SK-N-MC (cell line): ENCODE measurements around the gene FXYD1.

Experiments
- DNase-seq: peaks from one replicate; pipeline ENCODE4 v3.0.0-alpha.2; 2011; ENCODE audit warnings: low read depth, low spot score
- H3K27ac ChIP-seq: fragments of 200-600 bp; sonication (generic); 2 replicates; pipeline ENCODE4 v1.5.1; 2016; ENCODE audit warnings: mixed run types
- H3K36me3 ChIP-seq: fragments of 200-600 bp; sonication (generic); 2 replicates; pipeline ENCODE4 v1.6.1; 2017; ENCODE audit warnings: antibody characterized with exemption, low read length, mixed read lengths; ENCODE audit not compliant: insufficient read depth
- H3K4me3 ChIP-seq: fragments of 200-600 bp; sonication (generic); 2 replicates; pipeline ENCODE4 v1.5.1; 2016
- H3K9ac ChIP-seq: fragments of 200-600 bp; sonication (generic); 2 replicates; pipeline ENCODE4 v1.8.0; 2017; ENCODE audit warnings: mixed run types, mixed read lengths; ENCODE audit not compliant: insufficient read length
- H3K9me3 ChIP-seq: fragments of 200-600 bp; sonication (generic); 2 replicates; pipeline ENCODE4 v1.6.1; 2017; ENCODE audit warnings: low read depth, mild to moderate bottlenecking, antibody characterized with exemption, low read length, moderate library complexity, mixed read lengths
- EZH2 ChIP-seq: fragments of 200-600 bp; sonication (generic); IDR thresholded peaks from one replicate; pipeline ENCODE4 v1.6.1; 2017; ENCODE audit warnings: antibody characterized with exemption
- FOXP2 ChIP-seq: optimal IDR thresholded peaks from 2 replicates; pipeline ENCODE3; 2011; ENCODE audit warnings: mild to moderate bottlenecking, moderate library complexity; ENCODE audit not compliant: insufficient read depth; ENCODE audit errors: extremely low read length, control extremely low read depth
- POLR2AphosphoS5 ChIP-seq: IDR thresholded peaks from 2 replicates; pipeline ENCODE4 v1.6.1; 2012; ENCODE audit warnings: mild to moderate bottlenecking, low read depth, low read length, borderline replicate concordance

Gene FXYD1

DNA sequence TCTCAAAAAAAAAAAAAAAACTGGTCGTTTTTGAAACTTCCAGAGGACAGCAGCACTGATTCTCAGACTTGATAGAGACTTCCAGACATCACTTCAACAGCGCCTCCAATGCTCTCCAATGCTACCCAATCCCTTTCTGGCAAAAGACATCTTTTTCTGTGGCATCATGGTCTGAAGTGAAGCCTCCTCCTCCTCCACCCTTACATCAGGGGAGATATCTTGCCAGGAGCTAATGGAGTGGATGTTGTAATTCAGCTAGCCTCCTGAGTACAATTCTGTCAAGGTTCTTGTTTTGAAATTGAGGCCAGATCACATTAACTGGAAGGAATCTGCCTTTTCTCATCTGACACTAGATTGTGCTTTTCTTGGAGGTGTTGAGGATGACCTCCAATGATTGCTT lies 40.1 kb downstream of the FXYD1 start:
- DNase-seq: no peak
- no peak for TF ChIP-seq EZH2
- no peak for TF ChIP-seq POLR2AphosphoS5
- TF ChIP-seq FOXP2: no peak
- Histone ChIP-seq H3K9me3 (no peaks in the 10 kb centered on the region), H3K36me3 (no peaks in the 10 kb centered on the region), H3K4me3 (no peak overlapping the region), H3K9ac (no peak overlapping the region), H3K27ac (no peak overlapping the region)

GRCh38 chr19:35179830-35180229 lies 41.2 kb downstream of the FXYD1 start:
- no peak for TF ChIP-seq EZH2

GRCh38 chr19:35181387-35181786 lies 42.8 kb downstream of the FXYD1 start:
- DNase-seq: no peak
- H3K4me3 ChIP-seq: no peak overlapping the region
- no peak overlapping the region for H3K9ac ChIP-seq
- no peaks in the 10 kb centered on the region for H3K36me3 ChIP-seq
- TF ChIP-seq EZH2: no peak
- TF ChIP-seq POLR2AphosphoS5: no peak
- no peak for TF ChIP-seq FOXP2
- no peak overlapping the region for H3K27ac ChIP-seq
- no peaks in the 10 kb centered on the region for H3K9me3 ChIP-seq

More at GRCh38 chr19:35179830-35180229, 41.2 kb downstream of the FXYD1 start:
- Histone ChIP-seq H3K36me3 (no peaks in the 10 kb centered on the region), H3K4me3 (no peak overlapping the region), H3K9ac (no peak overlapping the region), H3K27ac (no peak overlapping the region), H3K9me3 (no peaks in the 10 kb centered on the region)
- no peak for DNase-seq

DNA sequence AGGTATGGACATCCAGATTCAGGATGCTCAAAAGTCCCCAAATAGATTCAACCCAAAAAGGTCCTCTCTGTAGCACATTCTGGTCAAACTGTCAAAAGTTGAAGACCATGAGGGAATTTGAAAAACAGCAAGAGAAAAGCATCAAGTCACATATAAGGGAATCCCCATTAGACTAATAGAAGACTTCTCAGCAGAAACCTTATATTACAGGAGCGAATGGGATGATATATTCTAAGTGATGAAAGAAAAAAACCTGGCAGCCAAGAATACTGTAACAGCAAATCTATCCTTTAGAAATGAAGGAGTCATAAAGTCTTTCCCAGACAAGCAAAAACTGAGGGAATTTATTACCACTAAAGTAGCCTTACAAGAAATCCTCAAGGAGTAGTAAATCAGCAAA lies 45.6 kb downstream of the FXYD1 start:
- Histone ChIP-seq H3K4me3 (no peak overlapping the region), H3K9ac (no peak overlapping the region), H3K36me3 (no peaks in the 10 kb centered on the region), H3K27ac (no peak overlapping the region), H3K9me3 (no peaks in the 10 kb centered on the region)
- DNase-seq: no peak
- TF ChIP-seq POLR2AphosphoS5 (no peak), FOXP2 (no peak), EZH2 (no peak)

- TF ChIP-seq FOXP2 (no peak), EZH2 (no peak)
- DNase-seq: no peak
- no peaks in the 10 kb centered on the region for H3K36me3 ChIP-seq
- no peak overlapping the region for H3K27ac ChIP-seq
- no peak overlapping the region for H3K9ac ChIP-seq
- H3K4me3 ChIP-seq: no peak overlapping the region
- no peaks in the 10 kb centered on the region for H3K9me3 ChIP-seq
These were observed 46.3 kb downstream of the FXYD1 start for GRCh38 chr19:35184884-35185283.
